HG03575 (cell line): ENCODE data around the gene SPAST.
"Not testable (repeated sequence)": the region's sequence is repeated elsewhere in the genome, so short reads cannot be mapped to it uniquely, and the experiment has no call there.

ENCODE experiments used
- ATAC-seq: cut with Tn5 transposase; IDR thresholded peaks from one replicate; pipeline ENCODE4 v1.9.1; 2021; ENCODE audit not compliant: unreplicated experiment, insufficient number of reproducible peaks, low FRiP score; ENCODE audit errors: extremely low read depth

The SPAST gene

DNA sequence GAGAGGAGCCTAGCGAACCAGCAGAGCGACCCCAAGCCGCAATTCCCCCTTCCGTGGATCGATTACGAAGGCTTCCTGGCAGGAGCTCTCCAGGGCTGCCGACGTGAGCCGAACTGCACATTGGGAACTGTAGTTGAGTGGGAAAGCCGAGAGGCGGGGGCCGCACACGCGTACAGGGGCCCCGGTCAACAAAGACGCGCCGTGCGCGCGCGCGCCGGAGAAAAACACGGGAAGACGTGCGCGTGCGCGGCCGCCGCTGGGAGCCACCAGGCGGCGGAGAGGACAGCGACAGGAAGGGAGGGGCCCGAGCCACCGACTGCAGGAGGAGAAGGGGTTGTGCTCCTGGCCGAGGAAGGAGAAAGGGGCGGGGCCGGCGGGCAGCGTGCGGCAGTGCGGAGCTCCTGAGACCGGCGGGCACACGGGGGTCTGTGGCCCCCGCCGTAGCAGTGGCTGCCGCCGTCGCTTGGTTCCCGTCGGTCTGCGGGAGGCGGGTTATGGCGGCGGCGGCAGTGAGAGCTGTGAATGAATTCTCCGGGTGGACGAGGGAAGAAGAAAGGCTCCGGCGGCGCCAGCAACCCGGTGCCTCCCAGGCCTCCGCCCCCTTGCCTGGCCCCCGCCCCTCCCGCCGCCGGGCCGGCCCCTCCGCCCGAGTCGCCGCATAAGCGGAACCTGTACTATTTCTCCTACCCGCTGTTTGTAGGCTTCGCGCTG, at the start of gene SPAST:
Gene SPAST, plus strand, starts transcription at position 247 of the 711 bp plus-strand sequence. Its CDS starts 276 bp downstream, at position 523.
- peak; percentile 88 for ATAC-seq

DNA sequence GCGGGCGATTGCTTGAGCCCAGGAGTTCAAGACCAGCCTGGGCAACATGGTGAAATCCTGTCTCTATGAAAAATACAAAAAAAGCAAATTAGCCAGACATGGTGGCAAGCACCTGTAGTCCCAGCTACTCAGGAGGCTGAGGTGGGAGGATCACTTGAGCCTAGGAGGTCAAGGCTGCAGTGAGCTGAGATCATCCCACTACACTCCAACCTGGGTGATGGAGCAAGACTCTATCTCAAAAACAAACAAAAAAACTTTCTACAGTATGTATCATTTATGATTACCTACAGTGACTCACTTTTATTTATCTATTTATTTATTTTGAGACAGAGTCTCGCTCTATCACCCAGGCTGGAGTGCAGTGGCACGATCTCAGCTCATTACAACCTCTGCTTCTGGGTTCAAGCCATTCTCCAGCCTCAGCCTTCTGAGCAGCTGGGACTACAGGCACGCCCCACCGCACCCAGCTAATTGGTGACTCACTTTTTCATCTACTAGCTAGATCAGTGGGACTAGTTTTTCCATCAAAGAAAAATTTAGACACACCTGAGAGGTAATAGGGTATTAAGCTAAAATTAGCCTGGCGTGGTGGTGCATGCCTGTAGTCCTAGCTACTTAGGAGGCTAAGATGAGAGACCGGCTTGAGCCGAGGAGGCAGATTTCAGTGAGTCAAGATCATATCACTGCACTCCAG, 44.4 kb upstream of the SPAST start:
- not testable (repeated sequence) for ATAC-seq

- ATAC-seq = not testable (repeated sequence)
These were observed 29.0 kb upstream of the SPAST start for GRCh38 chr2:32034198-32034887.

DNA sequence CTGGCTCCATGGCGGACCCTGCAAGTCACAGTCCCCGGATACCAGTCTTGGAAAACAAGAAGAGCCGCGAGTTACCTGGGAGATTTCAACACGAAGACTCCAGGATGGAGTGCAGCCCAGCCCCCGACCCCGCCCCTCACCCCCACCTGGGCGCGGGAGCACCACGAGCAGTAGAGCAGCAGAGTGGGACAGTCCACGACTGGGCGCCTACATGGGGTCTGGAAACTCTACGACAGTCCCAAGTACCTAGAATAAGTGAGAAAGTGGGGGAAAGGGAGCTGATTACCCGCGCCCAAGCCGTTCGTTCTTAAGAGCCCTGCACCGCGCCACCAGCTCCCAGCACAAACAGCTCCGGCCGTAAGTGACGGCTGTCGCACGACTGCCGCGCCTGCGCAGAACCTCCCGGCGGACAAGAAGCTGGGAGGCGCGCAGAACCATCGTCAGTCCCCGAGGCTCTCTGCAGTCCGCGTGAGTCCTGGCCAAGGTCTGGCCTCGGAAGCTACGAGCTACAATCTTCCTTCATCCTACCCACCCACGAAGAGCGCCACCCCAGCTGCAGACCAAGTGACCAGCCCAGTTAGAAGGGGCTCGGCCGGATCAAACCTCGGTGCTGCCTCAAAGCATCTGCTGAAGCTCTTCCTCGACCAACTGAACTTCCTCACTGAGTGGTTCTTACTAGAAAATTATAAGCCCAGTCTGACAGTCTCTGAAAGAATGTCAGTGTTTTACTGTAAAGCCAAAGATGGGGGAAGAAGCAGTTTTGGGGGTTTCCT, 23.7 kb upstream of the SPAST start, which contains the start of gene DPY30:
Gene DPY30, minus strand, starts transcription at position 359 of the 773 bp plus-strand sequence. Its CDS starts 349 bp downstream, at position 10.
- ATAC-seq = no peak

GRCh38 chr2:32043561-32043960, 19.8 kb upstream of the SPAST start:
- ATAC-seq = no peak

DNA sequence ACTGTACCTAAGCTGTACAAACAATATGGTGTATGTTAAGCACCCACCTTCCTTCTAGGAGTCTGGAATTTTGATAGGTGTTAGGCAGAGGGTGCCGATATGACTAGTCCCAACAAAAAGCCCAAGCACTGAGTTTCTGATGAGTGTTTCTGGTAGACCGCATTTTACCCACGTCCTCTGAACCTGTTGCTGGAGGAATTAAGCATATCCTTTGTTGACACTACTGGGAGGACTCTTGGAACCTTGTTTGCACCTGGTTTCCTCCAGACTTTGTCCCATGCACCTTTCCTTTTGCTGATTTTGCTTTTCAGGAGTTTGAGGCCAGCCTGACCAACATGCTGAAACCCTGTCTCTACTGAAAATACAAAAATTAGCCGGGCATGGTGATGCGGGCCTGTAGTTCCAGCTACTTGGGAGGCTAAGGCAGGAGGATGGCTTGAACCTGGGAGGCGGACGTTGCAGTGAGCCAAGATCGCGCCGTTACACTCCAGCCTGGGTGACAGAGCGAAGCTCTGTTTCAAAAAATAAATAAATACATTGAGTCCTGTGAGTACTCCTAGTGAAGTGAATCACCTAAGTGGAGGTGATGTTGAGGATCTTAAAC, 11.4 kb upstream of the SPAST start:
- ATAC-seq = no peak

- ATAC-seq = not testable (repeated sequence)
These were observed 8.8 kb upstream of the SPAST start for GRCh38 chr2:32054583-32054982.

- no peak for ATAC-seq
These were observed 5.2 kb upstream of the SPAST start for GRCh38 chr2:32058130-32058529.

DNA sequence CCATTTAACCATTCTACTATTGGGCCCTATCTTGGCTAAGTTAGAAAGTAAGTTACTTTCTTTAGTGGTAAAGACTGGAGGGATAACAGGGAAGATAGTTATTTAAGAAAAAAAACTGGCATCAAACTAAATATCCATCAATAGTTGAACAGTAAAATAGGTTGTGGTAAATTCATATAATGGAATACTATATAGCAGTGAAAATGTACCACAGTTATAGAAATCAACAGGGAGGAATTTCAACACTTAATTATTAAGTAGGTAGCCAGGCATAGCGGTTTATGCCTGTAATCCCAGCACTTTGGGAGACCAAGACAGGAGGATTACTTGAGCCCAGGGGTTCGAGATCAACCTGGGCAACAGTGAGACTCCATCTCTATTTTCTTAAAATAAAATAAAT, 3.1 kb upstream of the SPAST start:
- no peak for ATAC-seq

GRCh38 chr2:32061430-32061829, 1.9 kb upstream of the SPAST start:
- no peak for ATAC-seq

DNA sequence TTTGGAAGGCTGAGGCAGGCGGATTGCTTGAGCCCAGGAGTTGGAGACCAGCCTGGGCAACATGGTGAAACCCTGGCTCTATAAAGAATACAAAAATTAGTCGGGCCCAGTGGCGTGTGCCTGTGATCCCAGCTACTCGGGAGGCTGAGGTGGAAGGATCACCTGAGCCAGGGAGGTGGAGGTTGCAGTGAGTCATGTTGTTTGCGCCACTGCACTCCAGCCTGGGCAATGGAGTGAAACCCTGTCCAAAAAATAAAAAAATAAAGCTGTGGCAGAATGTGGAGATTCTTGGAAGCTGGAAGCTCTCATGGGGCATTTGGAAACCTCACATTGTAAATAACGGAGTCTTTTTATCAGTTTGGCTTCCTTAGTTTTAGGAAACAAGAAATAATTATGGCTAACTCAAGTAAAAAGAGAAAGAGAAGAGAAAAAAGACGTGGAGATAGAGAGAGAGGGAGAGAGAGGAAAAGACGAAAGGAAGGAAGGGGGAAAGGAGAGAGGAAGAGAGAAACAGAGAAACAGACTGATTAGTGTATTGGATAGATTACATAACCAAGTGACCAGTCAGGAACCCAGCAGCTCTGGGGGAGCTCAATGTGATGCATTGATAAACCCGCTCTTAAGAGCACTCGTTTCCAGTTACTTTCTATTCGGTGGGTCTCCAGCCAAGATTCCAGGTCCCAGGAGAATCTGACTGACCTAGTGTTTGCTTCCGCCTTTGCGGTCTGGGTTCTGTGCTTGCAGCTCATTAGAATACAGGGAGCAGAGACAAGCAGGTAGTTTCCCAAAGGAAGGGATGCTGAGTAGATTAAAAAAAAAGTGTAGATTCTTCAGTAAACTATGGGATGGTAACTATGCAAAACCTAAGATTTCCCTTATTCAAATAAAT, 1.1 kb upstream of the SPAST start:
- no peak for ATAC-seq

- no peak for ATAC-seq
These were observed 755 bp downstream of the SPAST start for GRCh38 chr2:32064021-32064601.

- ATAC-seq = no peak
These were observed 1.4 kb downstream of the SPAST start for GRCh38 chr2:32064713-32065112.

- no peak for ATAC-seq
These were observed 4.2 kb downstream of the SPAST start for GRCh38 chr2:32067549-32067948.

DNA sequence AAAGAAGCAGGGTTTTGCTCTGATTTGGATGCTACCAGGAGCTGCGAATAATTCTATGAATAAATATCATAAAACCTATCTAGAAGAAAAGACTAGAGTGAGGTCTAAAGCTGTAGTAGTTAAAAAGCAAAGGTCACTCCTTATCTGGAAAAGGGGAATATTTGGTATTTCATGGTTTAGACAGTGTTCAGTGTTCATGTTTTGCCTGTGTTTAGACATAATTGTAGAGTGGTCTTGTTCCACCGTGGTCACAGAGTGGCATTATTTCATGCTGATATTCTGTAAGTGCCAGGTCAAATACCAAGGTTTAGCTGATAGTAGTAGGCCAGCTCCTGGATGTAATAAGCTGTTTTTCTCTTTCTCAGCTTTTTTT, 10.8 kb downstream of the SPAST start:
- no peak for ATAC-seq

DNA sequence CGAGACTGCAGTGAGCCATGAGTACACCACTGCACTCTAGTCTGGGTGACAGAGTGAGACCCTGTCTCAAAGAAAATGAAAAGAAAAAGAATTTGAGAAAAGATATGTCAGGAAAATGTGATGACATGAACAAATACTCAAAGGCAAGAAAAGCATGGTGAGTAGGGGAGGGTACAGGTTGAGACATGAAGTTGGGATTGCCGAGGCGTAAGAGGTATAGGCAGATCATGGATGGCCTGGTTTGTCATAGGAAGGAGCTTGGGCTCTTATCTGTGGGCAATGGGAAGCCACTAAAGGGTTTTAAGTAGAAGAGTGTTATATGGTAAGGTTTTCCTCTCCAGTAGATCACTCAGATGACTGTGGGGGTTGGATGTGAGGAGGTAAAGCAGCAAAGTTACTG, 32.3 kb downstream of the SPAST start:
- no peak for ATAC-seq

GRCh38 chr2:32108111-32108510, 44.8 kb downstream of the SPAST start:
- no peak for ATAC-seq

- no peak for ATAC-seq
These were observed 54.7 kb downstream of the SPAST start for GRCh38 chr2:32118055-32118454.
